GM13977 (cell line): ENCODE results near the gene CEMIP2.

ENCODE experiments used
- DNase-seq: peaks from one replicate; pipeline ENCODE4 v3.0.0; 2012; ENCODE audit warnings: low spot score
- CTCF ChIP-seq: IDR thresholded peaks from 2 replicates; pipeline ENCODE4 v1.5.1; 2012; ENCODE audit warnings: mild to moderate bottlenecking, control low read depth; ENCODE audit not compliant: insufficient read depth; ENCODE audit errors: extremely low read depth, missing control alignments
- in situ Hi-C: fragments of 300-500 bp; cut with MboI; formaldehyde crosslinking; loops from one replicate; pipeline ENCODE4 v1.12.0; 2022; ENCODE audit warnings: low sequenced_read_pairs, low pct_unique_long_range_greater_than_20kb, mixed read lengths, inconsistent platforms; ENCODE audit not compliant: unreplicated experiment

Gene CEMIP2

GRCh38 chr9:71710856-71711255 lies 57.5 kb downstream of the CEMIP2 start:
- in situ Hi-C loops, result no loop called here

GRCh38 chr9:71710201-71710600 lies 58.1 kb downstream of the CEMIP2 start:
- in situ Hi-C loops, result no loop called here

More at GRCh38 chr9:71710856-71711255, 57.5 kb downstream of the CEMIP2 start:
- TF ChIP-seq CTCF, result no peak
- DNase-seq, result no peak

GRCh38 chr9:71709384-71709783 lies 58.9 kb downstream of the CEMIP2 start:
- TF ChIP-seq CTCF, result no peak
- DNase-seq, result no peak
- in situ Hi-C loops, result no loop called here

More at GRCh38 chr9:71710201-71710600, 58.1 kb downstream of the CEMIP2 start:
- TF ChIP-seq CTCF, result no peak
- DNase-seq, result no peak

- no peak for DNase-seq
- no peak for TF ChIP-seq CTCF
- in situ Hi-C loops, result no loop called here
Measured at GRCh38 chr9:71706176-71706575, 62.1 kb downstream of the CEMIP2 start.

- DNase-seq, result no peak
- in situ Hi-C loops, result no loop called here
Measured at GRCh38 chr9:71704796-71705195, 63.5 kb downstream of the CEMIP2 start.

DNA sequence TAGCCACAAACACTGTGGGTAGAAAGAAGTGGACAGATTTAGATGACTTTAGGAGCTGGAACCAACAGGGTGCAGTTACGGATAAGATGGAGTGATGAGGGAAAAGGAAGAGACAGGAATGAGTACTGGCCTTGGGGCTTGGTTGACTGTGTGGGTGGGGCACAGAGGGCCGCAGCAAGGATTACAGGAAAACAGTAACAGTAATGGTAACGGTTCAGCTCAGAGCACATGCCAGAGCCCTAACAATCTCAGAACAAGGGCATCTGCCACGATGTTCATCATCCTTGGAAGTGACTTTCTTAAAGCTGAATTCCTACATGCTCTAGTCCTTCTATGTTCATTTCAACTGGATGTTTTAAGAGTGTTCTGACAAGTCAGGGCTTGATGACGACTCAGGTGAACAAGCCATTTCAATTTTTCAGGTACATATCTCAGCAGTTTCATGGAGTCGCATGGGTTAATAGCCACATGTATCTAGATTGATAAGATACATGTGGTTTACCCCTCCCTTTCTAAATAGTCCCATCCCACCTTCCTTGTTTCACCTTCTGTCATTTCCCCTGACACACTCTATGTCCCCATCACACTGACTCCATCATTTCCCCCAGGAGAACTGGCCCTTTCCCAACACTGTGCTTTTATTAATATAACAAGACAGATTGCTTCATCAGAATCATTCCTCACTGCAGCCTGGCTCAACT lies 65.0 kb downstream of the CEMIP2 start:
- DNase-seq, result no peak
- in situ Hi-C loops, result no loop called here
- no peak for TF ChIP-seq CTCF

More at GRCh38 chr9:71704796-71705195, 63.5 kb downstream of the CEMIP2 start:
- TF ChIP-seq CTCF, result no peak
